GM18502 (cell line): ENCODE measurements around the gene RABGAP1L.

Source experiments
- ATAC-seq: cut with Tn5 transposase; IDR thresholded peaks from one replicate; pipeline ENCODE4 v1.9.1; 2021; ENCODE audit warnings: mild to moderate bottlenecking; ENCODE audit not compliant: unreplicated experiment, poor library complexity

RABGAP1L gene

DNA sequence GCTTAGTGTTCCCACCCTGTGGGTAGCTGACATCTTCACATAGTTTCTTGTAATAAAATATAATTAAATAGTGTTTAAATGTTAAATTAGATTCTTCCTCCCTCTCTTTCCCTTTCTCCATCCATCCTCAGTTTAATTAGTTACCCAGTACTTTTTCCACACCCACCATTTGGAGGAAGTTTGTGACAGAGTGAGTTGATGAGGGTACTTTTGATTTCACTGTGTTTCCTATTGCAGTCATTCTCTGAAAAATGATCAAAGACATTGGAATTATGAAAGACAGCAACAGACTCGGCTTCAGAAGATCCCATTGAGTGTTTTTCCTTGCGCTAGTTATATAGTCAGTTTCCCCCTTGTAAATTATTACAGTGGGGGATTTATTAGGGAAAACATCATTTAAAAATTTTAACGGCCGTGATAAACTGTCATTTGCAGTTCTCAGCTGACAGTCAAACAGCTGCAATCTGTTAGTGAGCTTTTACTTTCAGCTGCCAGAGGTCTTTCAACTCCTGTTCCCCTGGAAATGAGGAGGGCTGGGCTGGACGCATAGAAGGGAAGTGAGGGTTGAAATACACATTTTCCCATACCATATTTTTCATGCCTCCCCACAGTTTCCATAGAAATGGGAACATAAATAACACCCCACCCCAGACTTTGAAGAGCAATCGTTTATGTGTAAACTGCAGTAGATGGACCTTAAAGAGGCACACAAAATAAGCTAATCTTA is 779.1 kb downstream of the RABGAP1L start:
- no peak for ATAC-seq

DNA sequence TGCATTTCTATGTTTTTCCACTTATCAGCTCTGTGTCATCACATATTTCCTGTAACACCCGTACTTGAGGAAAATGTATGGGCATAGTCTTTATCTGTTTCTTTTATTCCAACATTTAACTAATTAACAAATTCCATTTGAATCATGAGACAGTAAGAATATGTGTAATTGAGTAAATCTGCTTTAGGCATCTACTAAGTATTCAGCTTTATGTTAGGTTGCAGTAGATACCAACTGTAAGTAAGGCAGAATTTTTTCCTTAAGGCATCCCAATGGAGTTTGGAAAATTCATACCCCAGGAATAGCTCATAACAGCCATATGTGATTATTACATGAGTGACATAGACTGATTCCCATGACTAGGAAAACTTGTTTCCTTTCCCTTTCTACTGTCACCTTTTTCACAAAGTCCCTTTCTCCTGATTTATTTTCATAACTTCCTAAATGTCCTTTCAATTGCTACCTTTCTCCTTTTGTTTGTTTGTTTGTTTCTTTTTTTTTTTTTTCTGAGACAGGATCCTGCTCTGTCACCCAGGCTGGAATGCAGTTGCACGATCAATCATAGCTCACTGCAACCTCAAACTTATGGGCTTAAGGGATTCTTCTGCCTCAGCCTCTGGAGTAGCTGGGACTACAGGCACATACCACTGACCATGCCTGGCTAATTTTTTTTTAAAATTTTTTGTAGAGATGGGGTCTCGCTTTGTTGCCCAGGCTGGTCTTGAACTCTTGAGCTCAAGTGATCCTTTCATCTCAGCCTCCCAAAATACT is 780.6 kb downstream of the RABGAP1L start:
- no peak for ATAC-seq

DNA sequence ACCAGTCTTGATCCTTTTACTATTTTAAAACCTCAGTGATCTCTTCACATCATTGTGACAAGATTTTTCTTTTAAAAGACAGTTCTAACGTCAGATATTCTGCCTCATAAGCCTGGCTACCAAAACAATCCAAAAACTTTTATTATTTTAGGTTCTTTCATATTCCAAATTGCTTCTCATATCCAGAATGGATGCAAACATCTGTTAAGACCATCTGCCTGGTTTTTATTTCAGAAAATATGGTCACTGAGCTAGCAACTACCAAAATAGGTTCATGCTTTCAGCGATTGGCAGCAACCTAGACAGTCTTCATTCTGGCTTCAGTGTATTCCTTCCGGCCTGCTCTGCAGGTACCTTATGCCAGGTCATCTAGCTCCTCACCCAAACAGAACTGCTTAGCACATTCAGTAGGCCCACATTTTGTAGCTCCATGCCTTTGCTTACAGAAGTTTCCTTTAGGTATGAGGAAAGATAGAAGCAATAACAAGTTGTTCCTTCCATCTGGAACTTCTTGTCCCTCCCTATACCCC is 781.4 kb downstream of the RABGAP1L start:
- ATAC-seq, result no peak

DNA sequence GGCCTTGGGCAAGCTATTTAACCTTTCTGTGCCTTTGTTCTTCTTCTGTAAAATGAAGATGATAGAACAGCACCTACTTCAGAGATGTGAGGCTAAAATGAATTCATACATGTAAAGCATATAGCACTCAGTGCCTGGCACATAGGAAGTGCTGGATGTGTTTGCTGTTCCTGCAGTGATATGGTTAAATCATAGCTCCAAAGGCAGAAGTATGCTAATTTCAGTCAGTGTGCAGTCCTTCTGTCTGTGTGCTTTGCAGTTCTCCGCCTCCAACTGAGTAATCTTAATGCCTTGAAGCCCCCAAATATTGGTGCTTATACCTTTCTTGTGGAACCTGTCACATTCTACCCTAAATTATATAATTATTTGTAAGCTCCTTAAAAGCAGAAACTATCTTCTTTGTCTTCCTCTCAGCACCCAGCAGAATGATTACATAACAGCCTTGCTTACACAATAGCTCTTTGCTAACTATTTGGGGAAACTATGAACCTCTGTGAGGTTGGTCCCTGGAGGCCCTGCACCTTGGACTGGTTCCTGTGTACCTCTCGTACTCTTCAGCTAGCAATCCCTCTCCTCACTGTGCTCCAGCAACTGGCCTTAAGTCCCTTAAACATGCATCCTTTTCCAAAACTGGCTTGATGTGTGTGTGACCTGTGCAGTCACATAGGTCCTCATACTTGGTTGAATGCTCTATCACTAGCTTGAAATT is 783.4 kb downstream of the RABGAP1L start:
- ATAC-seq, result no peak

DNA sequence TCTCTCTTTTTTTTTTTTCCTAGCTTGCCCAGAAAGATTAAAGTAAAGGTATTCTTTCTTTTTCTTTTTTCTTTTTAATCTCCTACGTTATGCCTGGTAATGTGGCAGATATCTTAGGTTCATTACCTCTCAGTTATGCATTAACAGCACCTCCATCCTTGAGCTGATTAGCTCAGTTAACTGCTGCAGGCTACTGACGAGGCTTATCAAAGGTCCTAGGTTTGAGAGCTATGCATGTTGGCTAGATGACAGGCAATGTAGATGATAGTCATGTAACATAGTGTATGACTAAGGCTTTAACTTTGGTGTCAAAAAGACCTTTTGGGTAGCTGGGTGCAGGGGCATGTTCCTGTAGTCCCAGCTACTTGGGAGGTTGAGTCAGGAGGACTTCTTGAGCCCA is 786.7 kb downstream of the RABGAP1L start:
- no peak for ATAC-seq

DNA sequence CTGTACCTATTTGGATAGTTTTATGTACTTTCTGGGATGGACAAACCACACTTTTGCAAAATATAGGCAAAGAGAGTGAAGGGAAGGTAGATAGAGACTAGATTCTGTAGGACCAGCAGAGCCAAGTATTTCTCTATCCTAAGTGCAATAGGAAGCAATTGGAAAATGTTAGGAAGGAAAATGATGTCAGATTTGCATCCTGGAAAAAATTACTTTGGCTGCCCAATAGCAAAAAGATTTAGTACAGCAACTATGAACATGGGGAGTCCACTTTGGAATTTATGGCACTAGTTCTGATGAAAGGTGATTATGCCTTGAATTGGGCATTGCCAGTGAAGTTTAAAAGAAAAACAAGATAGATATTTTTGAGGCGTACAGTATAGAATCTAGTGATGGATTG is 789.7 kb downstream of the RABGAP1L start:
- ATAC-seq, result no peak

DNA sequence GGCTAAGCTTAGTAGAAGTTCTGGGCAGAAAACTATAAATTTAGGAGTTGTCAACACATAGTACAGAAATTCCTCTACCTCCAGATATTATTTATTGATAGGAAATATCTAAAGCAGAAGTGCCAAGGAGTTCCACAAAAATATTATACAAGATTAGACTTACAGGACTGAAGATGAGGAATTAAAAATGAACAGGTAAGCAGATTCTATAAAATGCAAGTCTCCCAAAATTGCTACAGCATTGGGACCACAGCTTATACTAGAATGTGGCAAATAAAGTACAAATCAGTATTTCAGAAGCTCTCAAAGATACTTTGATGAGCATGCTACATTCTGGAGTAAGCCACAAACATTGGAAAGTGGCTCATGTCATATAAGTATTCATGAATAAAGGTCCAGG is 790.3 kb downstream of the RABGAP1L start:
- no peak for ATAC-seq

DNA sequence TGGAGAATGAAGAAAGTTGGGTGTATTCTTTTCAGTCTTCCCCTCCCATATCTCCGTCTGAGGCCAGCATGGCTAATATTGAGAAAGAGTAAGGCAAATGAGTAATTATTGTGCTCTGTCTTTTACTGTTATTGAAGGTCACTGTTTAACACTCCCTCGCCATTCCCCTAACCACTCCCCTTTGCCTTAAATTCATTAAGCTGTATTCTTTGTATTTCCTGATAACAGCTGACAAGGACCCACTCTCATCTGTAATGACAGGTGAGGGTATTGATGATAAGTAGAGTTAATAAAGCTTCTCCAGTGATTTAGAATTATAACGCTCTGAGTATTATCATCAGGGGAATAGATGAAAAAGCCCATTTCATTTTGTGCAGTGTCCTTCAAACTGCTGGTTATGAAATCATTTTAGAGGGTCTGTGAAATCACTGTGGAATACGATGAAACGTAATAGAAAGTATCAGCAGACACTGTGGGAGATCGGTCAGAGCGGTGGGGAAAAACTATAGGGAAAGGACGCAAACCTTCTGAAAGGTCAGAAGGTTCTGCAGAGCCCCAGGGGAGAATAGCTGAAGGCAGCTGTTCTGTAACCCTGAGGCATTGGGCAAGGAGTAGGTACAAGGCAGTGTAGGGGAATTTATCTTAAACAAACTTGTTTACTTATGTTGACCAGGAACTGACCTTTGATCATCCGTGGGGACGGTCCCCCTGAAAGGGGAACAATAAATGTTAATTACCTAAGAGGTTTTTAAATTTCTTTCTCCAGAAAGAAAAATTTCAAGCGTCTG is 794.2 kb downstream of the RABGAP1L start:
- no peak for ATAC-seq

DNA sequence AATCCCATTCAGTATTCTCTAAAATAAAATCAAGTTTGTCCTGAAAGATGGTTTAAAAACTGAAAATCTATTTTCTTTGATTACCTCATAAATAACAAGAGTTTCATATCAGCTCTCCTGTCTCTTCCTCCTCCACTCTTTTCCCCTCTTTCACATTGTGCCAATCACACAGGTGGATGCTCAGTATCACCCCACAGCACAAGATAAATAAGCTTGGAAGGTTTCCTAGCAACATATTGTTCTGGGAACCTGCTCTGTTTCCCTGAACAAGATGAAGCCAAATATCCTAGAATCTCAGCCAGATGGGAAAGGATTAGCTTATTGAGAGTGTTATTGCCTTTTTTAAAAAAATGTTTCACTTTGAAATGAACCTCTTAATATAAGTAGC is 794.7 kb downstream of the RABGAP1L start:
- ATAC-seq, result no peak

DNA sequence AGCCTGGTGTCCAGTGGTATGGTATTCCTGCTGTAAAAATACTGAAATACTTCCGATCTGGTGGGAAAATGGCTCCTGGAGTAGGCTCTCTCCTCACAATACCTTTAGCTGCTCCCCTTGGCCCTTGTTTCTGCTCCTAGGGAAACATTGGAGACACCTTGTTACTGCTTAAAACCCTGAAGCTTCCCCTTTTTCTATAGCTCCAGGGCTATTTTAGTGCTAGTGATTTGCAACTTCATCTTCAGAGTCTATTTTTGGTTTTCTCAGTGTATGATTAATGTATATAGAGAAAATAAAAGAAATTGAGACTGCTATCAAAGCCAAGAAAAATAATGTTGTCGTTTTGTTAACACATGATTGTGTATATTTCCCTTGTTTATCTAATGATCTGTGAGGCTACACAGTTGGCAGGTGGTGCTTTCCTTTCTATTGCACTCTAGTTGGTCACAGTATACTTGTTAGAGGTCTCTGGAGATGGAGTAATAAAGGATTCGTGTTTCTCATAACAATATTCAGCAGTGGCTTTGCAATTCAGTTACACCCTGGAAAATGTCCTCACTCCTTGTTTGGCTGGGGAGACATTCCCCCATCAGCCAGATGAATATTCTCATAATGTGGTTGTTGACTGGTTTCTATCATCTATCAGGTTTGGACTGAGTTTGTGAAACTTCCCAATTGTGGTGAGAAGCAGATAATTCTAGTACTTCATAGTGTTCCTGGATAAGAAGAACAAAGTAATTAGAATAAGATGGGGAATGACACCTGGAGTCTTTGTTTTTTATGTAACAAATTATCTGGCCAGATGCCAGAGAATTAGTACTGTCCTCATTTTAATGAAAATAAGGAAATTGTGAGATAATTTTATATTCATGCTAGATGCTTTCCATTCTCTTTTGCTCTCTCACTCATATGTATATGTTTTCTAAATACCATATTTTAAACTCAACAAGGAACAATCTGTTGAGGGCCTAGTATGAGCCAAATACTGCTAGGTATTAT is 795.6 kb downstream of the RABGAP1L start:
- no peak for ATAC-seq

DNA sequence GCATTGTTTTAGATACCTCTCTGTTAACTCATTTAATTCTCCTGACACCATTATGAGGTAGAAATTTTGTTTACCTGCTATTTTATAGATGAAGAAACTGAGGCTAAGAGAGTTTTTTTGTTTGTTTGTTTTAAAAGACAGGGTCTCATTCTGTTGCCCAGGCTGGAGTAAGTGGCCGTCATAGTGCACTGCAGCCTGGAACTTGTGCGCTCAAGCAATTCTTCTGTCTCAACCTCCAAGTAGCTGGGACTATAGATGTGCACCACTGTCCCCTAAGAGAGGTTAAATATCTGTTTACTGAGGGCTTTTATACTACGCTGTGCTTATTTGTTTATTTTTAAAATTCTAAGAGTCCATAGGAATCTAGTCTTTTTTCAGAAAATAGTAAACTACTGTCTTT is 796.8 kb downstream of the RABGAP1L start:
- no peak for ATAC-seq

DNA sequence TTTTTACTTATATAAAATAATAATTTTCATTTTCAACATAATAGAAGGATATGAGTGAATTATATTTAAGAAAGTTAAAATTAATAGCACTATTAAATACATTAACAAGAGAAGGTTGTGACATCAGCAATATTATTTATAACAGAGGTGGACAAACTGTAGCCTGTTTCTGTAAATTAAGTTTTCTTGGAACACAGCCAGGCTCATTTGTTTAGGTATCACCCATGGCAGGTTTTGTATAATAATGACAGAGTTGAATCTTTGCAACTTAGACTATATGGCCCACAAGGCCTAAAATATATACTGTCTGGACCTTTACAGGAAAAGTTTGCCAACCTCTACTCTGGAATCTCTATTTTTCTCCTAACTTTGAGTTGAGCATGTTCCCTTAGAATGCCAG is 797.7 kb downstream of the RABGAP1L start:
- no peak for ATAC-seq

DNA sequence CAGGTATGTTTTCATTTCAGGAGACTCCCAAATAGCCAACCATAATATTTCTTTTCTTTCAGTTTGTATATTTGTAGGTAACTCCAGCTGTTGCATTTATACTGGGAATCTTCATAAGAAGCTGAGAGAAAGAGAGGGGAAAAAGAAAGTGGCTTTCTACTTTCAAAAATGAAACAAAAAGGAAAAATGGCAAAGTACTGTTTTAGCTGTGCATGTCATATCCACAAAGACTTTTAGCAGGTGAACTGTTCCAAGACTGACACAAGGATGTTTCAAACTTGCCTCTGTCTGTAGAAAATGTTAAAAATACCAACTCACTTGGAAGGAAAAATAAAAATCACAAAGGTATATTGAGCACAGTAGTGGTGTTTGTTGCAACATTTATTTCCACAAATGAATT is 798.5 kb downstream of the RABGAP1L start:
- no peak for ATAC-seq

DNA sequence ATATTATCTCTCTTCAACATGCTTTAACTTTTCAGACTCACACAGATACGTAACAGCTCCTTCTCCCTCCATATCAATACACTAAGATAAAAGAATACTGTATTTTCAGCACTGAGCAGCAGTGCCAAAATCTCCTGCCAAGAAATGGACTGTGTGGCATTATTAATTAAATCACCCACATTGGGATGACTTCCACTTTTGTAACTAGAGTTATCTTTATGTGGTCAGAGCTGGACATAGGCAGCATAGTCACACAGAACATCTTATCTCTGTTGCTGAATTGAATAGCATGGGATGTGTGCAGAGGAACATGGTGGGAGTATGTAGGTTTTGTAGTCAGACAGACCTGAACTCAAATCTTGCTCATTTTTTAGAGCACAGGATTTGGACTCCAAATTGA is 799.1 kb downstream of the RABGAP1L start:
- no peak for ATAC-seq

DNA sequence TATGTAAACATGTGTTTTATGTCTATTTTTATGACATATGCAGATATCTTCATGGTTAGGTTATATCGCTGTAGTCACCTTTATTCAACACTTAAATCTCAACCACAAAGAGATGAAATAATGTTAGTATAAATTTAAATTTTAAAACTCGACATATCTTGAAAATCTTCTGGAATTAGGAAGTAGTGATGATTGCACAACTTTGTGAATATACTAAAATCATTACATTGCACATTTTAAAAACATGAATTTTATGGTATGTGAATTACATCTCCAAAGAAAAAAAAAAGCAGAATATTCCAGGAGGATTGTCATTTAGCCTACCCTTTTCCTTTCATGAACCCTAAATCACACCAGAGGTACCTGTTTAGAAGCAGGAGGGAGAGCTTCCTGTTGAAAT is 801.0 kb downstream of the RABGAP1L start:
- ATAC-seq, result no peak

DNA sequence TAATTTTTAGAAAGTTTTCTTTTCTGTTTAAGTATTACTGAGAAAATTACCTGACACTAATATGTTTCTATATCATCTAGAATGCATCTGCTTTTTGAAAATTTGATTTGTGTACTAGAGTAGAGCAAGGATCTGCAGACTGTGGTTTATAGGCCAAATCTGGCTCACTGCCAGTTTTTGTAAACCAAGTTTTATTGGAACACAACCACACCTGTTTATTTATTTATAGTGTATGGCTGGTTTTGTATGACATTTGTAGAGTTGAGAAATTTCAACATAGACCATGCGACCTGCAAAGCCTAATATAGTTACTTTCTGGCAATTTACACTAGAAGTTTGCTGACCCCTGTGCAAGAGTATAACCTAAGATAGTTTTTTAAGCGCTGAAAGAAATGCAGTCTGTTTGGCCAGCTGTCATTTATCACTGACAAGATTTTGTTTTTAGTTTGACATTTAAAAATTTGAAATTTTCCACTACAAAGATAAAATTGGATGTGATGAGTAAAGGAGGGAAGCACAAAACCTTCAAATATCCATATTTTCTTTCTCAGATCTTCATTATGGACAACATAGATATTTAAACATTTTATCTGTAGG is 804.3 kb downstream of the RABGAP1L start:
- ATAC-seq, result no peak

DNA sequence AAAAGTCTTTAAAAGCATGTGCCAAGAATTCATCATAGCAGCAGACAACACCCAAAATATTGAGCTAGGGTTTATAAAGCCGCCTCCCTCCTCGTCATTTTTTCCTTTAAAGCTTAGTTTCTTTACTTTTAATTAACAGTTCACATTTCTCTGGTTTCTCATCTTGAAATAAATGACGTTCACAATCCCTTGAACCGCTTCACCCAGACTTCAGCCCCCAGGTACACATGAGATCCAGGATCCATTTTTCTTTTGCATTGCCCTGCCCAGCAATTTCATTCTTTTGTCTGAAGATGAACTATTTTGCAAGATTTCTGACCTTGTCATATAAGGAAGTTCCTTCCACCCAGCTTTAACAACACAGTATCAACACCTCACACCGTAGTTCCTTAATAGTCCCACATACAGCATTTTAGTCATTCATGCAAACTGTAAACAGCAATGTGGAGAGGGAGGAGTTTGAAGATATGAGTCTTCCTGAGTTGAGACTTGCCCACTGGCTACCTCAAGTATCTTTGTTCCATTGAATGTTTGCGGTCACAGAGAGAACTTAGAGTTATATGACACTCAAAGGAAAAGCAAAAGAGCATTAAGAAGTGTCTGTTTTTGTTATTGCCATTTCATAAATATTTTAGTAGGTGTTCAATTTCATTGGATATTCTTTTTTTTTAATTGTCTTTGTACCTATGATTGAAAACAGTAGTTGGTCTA is 805.1 kb downstream of the RABGAP1L start:
- no peak for ATAC-seq

DNA sequence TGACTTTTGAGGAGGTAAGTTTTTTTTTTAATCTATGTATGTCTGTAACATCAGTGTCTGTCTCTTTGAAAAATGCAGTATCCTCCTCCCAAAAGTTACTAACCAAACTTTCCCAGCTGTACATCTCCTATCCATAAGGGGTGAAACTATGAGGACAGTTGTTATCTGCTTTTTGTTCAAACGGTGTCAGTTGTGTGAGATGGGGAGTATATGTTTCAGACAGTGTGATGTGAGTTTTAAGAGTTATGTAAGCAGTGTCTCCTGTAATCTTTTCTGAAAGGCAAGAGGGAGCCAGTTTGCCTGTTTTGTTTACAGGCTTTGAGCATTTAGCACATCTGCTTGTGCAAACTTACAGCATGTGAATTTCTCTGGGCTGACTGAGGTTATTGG is 805.6 kb downstream of the RABGAP1L start:
- no peak for ATAC-seq
